Stimulated activated CD8-positive, alpha-beta memory T cell treated with anti-CD3 and anti-CD28 coated beads, Interleukin-12 subunit alpha, Interleukin-12 subunit beta, amount 100 ng/mL, for 1 hour (primary cell): ENCODE measurements around the gene ACOXL.

Source experiments
- DNase-seq: peaks from one replicate; pipeline ENCODE4 v3.0.0-alpha.2; 2020; ENCODE audit warnings: low read depth

The ACOXL gene

GRCh38 chr2:110755491-110756078, 23.2 kb downstream of the ACOXL start:
- DNase-seq = no peak

- no peak for DNase-seq
Measured at GRCh38 chr2:110759411-110759810, 27.0 kb downstream of the ACOXL start.

- DNase-seq = no peak
Measured at GRCh38 chr2:110764931-110765330, 32.6 kb downstream of the ACOXL start.

- no peak for DNase-seq
Measured at GRCh38 chr2:110766291-110766690, 33.9 kb downstream of the ACOXL start.

GRCh38 chr2:110768591-110768990, 36.2 kb downstream of the ACOXL start:
- no peak for DNase-seq

- DNase-seq = no peak
Measured at GRCh38 chr2:110770404-110770958, 38.1 kb downstream of the ACOXL start.

- no peak for DNase-seq
Measured at GRCh38 chr2:110770959-110771431, 38.6 kb downstream of the ACOXL start.

- DNase-seq = no peak
Measured at GRCh38 chr2:110771547-110772382, 39.4 kb downstream of the ACOXL start.

GRCh38 chr2:110772383-110772755, 40.0 kb downstream of the ACOXL start:
- DNase-seq = no peak

GRCh38 chr2:110773401-110773921, 41.1 kb downstream of the ACOXL start:
- no peak for DNase-seq

GRCh38 chr2:110774701-110775100, 42.3 kb downstream of the ACOXL start:
- no peak for DNase-seq

GRCh38 chr2:110777531-110778311, 45.3 kb downstream of the ACOXL start:
- no peak for DNase-seq

GRCh38 chr2:110780461-110780860, 48.1 kb downstream of the ACOXL start:
- no peak for DNase-seq

- no peak for DNase-seq
Measured at GRCh38 chr2:110783196-110783873, 51.0 kb downstream of the ACOXL start.

GRCh38 chr2:110784047-110784631, 51.8 kb downstream of the ACOXL start:
- DNase-seq = no peak

- no peak for DNase-seq
Measured at GRCh38 chr2:110785439-110785838, 53.1 kb downstream of the ACOXL start.

- DNase-seq = no peak
Measured at GRCh38 chr2:110788976-110789375, 56.6 kb downstream of the ACOXL start.

GRCh38 chr2:110789706-110790105, 57.3 kb downstream of the ACOXL start:
- DNase-seq = no peak

- DNase-seq = no peak
Measured at GRCh38 chr2:110790907-110791306, 58.5 kb downstream of the ACOXL start.

GRCh38 chr2:110791435-110791834, 59.1 kb downstream of the ACOXL start:
- DNase-seq = no peak

- DNase-seq = no peak
Measured at GRCh38 chr2:110793034-110793433, 60.7 kb downstream of the ACOXL start.
